ENCODE data around the gene PMS1.

- TF ChIP-seq, protein P1, sequence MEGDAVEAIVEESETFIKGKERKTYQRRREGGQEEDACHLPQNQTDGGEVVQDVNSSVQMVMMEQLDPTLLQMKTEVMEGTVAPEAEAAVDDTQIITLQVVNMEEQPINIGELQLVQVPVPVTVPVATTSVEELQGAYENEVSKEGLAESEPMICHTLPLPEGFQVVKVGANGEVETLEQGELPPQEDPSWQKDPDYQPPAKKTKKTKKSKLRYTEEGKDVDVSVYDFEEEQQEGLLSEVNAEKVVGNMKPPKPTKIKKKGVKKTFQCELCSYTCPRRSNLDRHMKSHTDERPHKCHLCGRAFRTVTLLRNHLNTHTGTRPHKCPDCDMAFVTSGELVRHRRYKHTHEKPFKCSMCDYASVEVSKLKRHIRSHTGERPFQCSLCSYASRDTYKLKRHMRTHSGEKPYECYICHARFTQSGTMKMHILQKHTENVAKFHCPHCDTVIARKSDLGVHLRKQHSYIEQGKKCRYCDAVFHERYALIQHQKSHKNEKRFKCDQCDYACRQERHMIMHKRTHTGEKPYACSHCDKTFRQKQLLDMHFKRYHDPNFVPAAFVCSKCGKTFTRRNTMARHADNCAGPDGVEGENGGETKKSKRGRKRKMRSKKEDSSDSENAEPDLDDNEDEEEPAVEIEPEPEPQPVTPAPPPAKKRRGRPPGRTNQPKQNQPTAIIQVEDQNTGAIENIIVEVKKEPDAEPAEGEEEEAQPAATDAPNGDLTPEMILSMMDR (IDR thresholded peaks at IDR 0.05; ENCODE audit: low read depth, low read length) = no peak
- no peak for TF ChIP-seq POLR2A (IDR thresholded peaks at IDR 0.05; ENCODE audit: extremely low read depth, insufficient read length)
- no peak for TF ChIP-seq MAX (IDR thresholded peaks at IDR 0.05; ENCODE audit: low read depth, low read length)
- no peak for TF ChIP-seq MYC (IDR thresholded peaks at IDR 0.05; ENCODE audit: low read depth, low read length)
These were observed 92.0 kb downstream of the PMS1 start for GRCh38 chr2:189876271-189876670.

Data from NB4 (cell line).